Nephron (organoid): ENCODE results near the gene ENTREP1.

Source experiments
- H3K27ac Mint-ChIP-seq, 3 experiments: 2 replicates each; pipeline ENCODE4 v1.8.0; 2020; ENCODE audit warnings: mixed read lengths in 3 of 3, mild to moderate bottlenecking in 2 of 3, moderate library complexity in 1 of 3
- H3K27me3 Mint-ChIP-seq: 2 replicates; pipeline ENCODE4 v1.8.0; 2021; ENCODE audit warnings: low read depth, mild to moderate bottlenecking, moderate library complexity, mixed read lengths
- H3K36me3 Mint-ChIP-seq: 2 replicates; pipeline ENCODE4 v1.8.0; 2020; ENCODE audit warnings: low read depth, mixed read lengths
- H3K4me1 Mint-ChIP-seq: 2 replicates; pipeline ENCODE4 v1.8.0; 2020; ENCODE audit warnings: mixed read lengths
- H3K4me3 Mint-ChIP-seq, 3 experiments: 2 replicates each; pipeline ENCODE4 v1.8.0; 2020; ENCODE audit warnings: mild to moderate bottlenecking in 3 of 3, mixed read lengths in 3 of 3, moderate library complexity in 2 of 3
- H3K9me3 Mint-ChIP-seq: 2 replicates; pipeline ENCODE4 v1.8.0; 2020; ENCODE audit warnings: mixed read lengths
- TF ChIP-seq, protein P1 (sequence below), 3 experiments: fragments of 200-600 bp; sonication (generic); IDR thresholded peaks; one replicate each; pipeline ENCODE4 v1.5.0; 2021; ENCODE audit warnings: antibody characterized with exemption in 3 of 3; ENCODE audit not compliant: unreplicated experiment in 3 of 3

The ENTREP1 gene

DNA sequence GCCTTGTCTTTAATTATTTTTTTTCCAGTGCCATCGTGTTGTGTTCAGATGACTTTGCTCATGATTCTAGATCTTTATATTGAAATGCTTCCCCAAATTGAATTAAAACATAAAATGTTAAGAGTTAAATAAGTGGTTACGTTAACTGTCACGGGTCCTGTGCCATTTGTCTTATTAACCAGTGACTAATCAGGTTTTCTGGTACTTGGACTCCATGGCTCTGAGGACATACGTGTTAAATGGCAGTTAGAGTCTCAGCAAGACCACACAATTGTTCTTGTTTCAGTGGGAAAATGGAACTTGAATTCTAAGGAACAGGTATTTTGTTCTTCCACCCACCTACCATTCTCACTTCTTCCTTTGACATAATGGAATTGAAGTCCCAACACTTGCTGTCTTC lies 32.8 kb downstream of the ENTREP1 start:
- Mint-ChIP-seq H3K4me3 (no peak overlapping the region), H3K4me1 (no peaks in the 10 kb centered on the region), H3K27me3 (peaks cover 12% of the 10 kb centered on the region), H3K27ac (no peak overlapping the region), H3K9me3 (no peaks in the 10 kb centered on the region), H3K36me3 (no peaks in the 10 kb centered on the region)
- TF ChIP-seq, protein P1, sequence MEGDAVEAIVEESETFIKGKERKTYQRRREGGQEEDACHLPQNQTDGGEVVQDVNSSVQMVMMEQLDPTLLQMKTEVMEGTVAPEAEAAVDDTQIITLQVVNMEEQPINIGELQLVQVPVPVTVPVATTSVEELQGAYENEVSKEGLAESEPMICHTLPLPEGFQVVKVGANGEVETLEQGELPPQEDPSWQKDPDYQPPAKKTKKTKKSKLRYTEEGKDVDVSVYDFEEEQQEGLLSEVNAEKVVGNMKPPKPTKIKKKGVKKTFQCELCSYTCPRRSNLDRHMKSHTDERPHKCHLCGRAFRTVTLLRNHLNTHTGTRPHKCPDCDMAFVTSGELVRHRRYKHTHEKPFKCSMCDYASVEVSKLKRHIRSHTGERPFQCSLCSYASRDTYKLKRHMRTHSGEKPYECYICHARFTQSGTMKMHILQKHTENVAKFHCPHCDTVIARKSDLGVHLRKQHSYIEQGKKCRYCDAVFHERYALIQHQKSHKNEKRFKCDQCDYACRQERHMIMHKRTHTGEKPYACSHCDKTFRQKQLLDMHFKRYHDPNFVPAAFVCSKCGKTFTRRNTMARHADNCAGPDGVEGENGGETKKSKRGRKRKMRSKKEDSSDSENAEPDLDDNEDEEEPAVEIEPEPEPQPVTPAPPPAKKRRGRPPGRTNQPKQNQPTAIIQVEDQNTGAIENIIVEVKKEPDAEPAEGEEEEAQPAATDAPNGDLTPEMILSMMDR (IDR thresholded peaks at IDR 0.05; ENCODE audit: unreplicated experiment in 3 of 3) = no peak

GRCh38 chr9:69363191-69363590 lies 38.2 kb downstream of the ENTREP1 start:
- H3K27me3 Mint-ChIP-seq = peaks cover 15% of the 10 kb centered on the region
- no peak overlapping the region for H3K4me3 Mint-ChIP-seq
- H3K27ac Mint-ChIP-seq = no peak overlapping the region

DNA sequence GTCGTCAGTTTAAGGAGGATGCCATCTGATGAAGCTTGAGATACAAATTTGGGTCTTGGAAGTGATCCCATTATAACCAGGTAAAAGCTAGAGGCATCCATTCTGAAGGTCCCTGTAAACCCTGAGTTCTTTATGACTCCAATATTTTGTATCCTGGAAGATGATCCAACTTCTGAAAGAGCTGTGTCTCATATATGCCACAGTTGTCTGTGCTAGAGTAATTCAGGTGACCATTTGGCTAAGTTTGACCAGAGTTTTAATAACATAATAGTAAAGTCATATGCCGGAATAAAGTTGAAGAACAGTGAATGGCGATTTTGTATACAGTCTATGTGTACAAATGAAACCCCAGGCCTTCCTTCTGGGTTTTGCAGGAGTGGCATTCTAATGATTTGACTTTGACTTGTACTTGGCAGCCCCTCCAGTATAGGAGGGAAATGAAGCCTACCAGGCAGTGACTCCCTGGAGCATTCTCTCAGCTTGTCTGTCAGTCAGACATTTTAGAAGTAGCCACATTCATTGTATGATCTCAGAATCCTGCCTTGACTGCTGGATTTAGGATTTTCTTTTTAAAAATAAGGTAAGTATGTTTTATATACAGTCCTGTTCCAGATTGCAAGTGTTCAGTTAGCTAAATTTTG lies 39.6 kb downstream of the ENTREP1 start:
- peaks cover 11% of the 10 kb centered on the region for H3K9me3 Mint-ChIP-seq
- peaks cover 12% of the 10 kb centered on the region for H3K27me3 Mint-ChIP-seq
- no peak overlapping the region for H3K27ac Mint-ChIP-seq
- H3K4me3 Mint-ChIP-seq = no peak overlapping the region
- peaks cover 3% of the 10 kb centered on the region for H3K36me3 Mint-ChIP-seq
- no peaks in the 10 kb centered on the region for H3K4me1 Mint-ChIP-seq
- TF ChIP-seq, protein P1 (IDR thresholded peaks at IDR 0.05; ENCODE audit: unreplicated experiment in 3 of 3) = no peak

More at GRCh38 chr9:69363191-69363590, 38.2 kb downstream of the ENTREP1 start:
- no peaks in the 10 kb centered on the region for H3K4me1 Mint-ChIP-seq
- H3K36me3 Mint-ChIP-seq = peaks cover under 1% of the 10 kb centered on the region
- peaks cover 4% of the 10 kb centered on the region for H3K9me3 Mint-ChIP-seq
- TF ChIP-seq, protein P1 (IDR thresholded peaks at IDR 0.05; ENCODE audit: unreplicated experiment in 3 of 3) = no peak

- TF ChIP-seq, protein P1 (IDR thresholded peaks at IDR 0.05; ENCODE audit: unreplicated experiment in 3 of 3) = no peak
- H3K4me3 Mint-ChIP-seq = no peak overlapping the region
- peaks cover 9% of the 10 kb centered on the region for H3K4me1 Mint-ChIP-seq
- no peaks in the 10 kb centered on the region for H3K27me3 Mint-ChIP-seq
- peaks cover 3% of the 10 kb centered on the region for H3K36me3 Mint-ChIP-seq
- peaks cover 15% of the 10 kb centered on the region for H3K9me3 Mint-ChIP-seq
- H3K27ac Mint-ChIP-seq = peak overlapping the region in 1 of 3 experiments; percentile 34
These were observed 45.4 kb downstream of the ENTREP1 start for GRCh38 chr9:69370430-69370829.

DNA sequence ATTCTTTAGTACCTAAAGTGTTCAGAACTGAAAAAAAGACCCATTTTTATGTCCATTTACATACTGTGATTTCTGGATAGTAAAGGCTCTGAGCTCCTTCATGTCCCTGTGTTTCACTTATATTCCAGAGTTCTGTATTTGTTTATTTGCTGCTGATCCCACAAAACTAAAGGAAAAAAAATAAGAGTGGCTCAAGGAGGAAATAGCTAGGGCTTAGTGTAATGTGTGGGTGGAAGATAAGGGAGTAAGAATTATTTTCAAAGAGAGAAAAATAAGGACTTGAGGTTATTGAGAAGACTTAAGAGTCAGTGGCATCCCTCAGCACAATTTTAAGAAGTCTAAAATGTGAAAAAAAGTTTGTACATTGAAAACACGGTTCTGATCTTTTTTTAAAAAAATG lies 46.0 kb downstream of the ENTREP1 start:
- H3K4me1 Mint-ChIP-seq = peaks cover 12% of the 10 kb centered on the region
- peaks cover 15% of the 10 kb centered on the region for H3K9me3 Mint-ChIP-seq
- H3K4me3 Mint-ChIP-seq = no peak overlapping the region
- peak overlapping the region; percentile 14 to 48 (median 41) for H3K27ac Mint-ChIP-seq
- H3K36me3 Mint-ChIP-seq = peaks cover 3% of the 10 kb centered on the region
- no peaks in the 10 kb centered on the region for H3K27me3 Mint-ChIP-seq
- TF ChIP-seq, protein P1 (IDR thresholded peaks at IDR 0.05; ENCODE audit: unreplicated experiment in 3 of 3) = no peak

GRCh38 chr9:69376651-69377050 lies 51.6 kb downstream of the ENTREP1 start:
- H3K4me3 Mint-ChIP-seq = peak overlapping the region in 1 of 3 experiments; percentile 16
- no peaks in the 10 kb centered on the region for H3K9me3 Mint-ChIP-seq
- peak overlapping the region in 2 of 3 experiments; percentile 21 to 58 for H3K27ac Mint-ChIP-seq
- H3K27me3 Mint-ChIP-seq = no peaks in the 10 kb centered on the region
- H3K4me1 Mint-ChIP-seq = peaks cover 49% of the 10 kb centered on the region
- TF ChIP-seq, protein P1 (IDR thresholded peaks at IDR 0.05; ENCODE audit: unreplicated experiment in 3 of 3) = no peak
- no peaks in the 10 kb centered on the region for H3K36me3 Mint-ChIP-seq
